Transverse colon (tissue), 4 donors: Measurements from ENCODE around the gene KLF3.

Experiments used
- EP300 ChIP-seq: sonication (generic); formaldehyde crosslinking; IDR thresholded peaks from one replicate; pipeline ENCODE4 v1.6.1; 2017; ENCODE audit warnings: antibody characterized with exemption, low read depth
- POLR2A ChIP-seq: fragments of 450-650 bp; IDR thresholded peaks from one replicate; pipeline ENCODE4 v1.6.1; 2016; ENCODE audit warnings: antibody characterized with exemption, mild to moderate bottlenecking, moderate library complexity
- POLR2AphosphoS5 ChIP-seq, 3 donors: sonication (generic); formaldehyde crosslinking; IDR thresholded peaks; one replicate each; pipeline ENCODE4 v1.6.1; 2016; ENCODE audit warnings: antibody characterized with exemption in 3 of 3
- TF ChIP-seq, protein P1 (sequence below), 5 experiments: fragments of 200-600 bp in 3 of 5; fragments of 450-650 bp in 2 of 5; sonication (generic) in 3 of 5; IDR thresholded peaks; 1 replicate in 2 of 5; 2 replicates in 3 of 5; pipeline ENCODE4 v1.5.1; 2016 to 2017; ENCODE audit warnings: antibody characterized with exemption in 5 of 5, inconsistent platforms in 3 of 5, mild to moderate bottlenecking in 2 of 5, moderate library complexity in 1 of 5

DNA sequence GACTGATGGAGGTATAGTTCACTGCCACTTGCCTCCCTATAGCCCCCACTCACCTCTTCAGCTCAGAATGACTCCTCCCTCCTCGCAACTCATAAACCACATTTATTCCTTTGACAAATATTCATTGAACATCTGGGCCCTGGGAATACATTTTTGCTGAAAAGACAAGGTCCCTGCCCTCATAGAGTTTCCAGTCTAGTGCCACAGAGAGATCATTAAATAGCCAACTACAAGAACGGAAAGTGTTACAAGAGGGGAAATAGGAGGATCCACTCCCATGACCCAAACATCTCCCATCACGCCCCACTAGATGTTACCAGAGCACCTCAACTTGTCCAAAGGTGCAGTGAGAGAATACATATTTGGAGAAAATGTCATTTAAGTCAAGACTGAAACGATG, 3.2 kb upstream of the KLF3 start:
- TF ChIP-seq POLR2AphosphoS5 (IDR thresholded peaks at IDR 0.05) (no peak), EP300 (no peak), POLR2A (no peak)
- TF ChIP-seq, protein P1, sequence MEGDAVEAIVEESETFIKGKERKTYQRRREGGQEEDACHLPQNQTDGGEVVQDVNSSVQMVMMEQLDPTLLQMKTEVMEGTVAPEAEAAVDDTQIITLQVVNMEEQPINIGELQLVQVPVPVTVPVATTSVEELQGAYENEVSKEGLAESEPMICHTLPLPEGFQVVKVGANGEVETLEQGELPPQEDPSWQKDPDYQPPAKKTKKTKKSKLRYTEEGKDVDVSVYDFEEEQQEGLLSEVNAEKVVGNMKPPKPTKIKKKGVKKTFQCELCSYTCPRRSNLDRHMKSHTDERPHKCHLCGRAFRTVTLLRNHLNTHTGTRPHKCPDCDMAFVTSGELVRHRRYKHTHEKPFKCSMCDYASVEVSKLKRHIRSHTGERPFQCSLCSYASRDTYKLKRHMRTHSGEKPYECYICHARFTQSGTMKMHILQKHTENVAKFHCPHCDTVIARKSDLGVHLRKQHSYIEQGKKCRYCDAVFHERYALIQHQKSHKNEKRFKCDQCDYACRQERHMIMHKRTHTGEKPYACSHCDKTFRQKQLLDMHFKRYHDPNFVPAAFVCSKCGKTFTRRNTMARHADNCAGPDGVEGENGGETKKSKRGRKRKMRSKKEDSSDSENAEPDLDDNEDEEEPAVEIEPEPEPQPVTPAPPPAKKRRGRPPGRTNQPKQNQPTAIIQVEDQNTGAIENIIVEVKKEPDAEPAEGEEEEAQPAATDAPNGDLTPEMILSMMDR (IDR thresholded peaks at IDR 0.05) = no peak
